MM.1S (cell line): Measurements from ENCODE around the gene MPST.
"Not testable (repeated sequence)": the region's sequence is repeated elsewhere in the genome, so short reads cannot be mapped to it uniquely, and the experiment has no call there.

Experiments used
- CTCF ChIP-seq: fragments of 300-600 bp; sonication (generic); IDR thresholded peaks from 2 replicates; pipeline ENCODE4 v1.5.1; 2016; ENCODE audit warnings: antibody characterized with exemption, low read length, mixed read lengths
- EZH2phosphoT487 ChIP-seq: fragments of 300-600 bp; sonication (generic); IDR thresholded peaks from 2 replicates; pipeline ENCODE4 v1.6.1; 2018; ENCODE audit warnings: antibody characterized with exemption, low read length

- TF ChIP-seq CTCF, EZH2phosphoT487: not testable (repeated sequence)
These were observed 52.5 kb downstream of the MPST start for GRCh38 chr22:37071850-37072592.
